ENCODE results near the gene COX6A1.

COX6A1 gene

GRCh38 chr12:120437735-120438494, at the start of gene COX6A1:
Gene COX6A1 (plus strand): TSS chr12:120438113. CDS start chr12:120438127, 14 bp downstream.
- TF ChIP-seq, protein P1, sequence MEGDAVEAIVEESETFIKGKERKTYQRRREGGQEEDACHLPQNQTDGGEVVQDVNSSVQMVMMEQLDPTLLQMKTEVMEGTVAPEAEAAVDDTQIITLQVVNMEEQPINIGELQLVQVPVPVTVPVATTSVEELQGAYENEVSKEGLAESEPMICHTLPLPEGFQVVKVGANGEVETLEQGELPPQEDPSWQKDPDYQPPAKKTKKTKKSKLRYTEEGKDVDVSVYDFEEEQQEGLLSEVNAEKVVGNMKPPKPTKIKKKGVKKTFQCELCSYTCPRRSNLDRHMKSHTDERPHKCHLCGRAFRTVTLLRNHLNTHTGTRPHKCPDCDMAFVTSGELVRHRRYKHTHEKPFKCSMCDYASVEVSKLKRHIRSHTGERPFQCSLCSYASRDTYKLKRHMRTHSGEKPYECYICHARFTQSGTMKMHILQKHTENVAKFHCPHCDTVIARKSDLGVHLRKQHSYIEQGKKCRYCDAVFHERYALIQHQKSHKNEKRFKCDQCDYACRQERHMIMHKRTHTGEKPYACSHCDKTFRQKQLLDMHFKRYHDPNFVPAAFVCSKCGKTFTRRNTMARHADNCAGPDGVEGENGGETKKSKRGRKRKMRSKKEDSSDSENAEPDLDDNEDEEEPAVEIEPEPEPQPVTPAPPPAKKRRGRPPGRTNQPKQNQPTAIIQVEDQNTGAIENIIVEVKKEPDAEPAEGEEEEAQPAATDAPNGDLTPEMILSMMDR (IDR thresholded peaks at IDR 0.05; ENCODE audit: insufficient read depth, low read depth, low read length, missing control alignments), result peak; percentile 13
- peak within 1 kb of the TSS; percentile 50 for H3K4me3 ChIP-seq (ENCODE audit: low read length)
- DNase-seq (ENCODE audit: low read depth), result peak; percentile 99

GRCh38 chr12:120388691-120389481, 49.0 kb upstream of the COX6A1 start:
- DNase-seq (ENCODE audit: low read depth), result no peak
- no peak overlapping the region for H3K4me3 ChIP-seq (ENCODE audit: low read length)
- TF ChIP-seq, protein P1 (IDR thresholded peaks at IDR 0.05; ENCODE audit: insufficient read depth, low read depth, low read length, missing control alignments), result no peak

- TF ChIP-seq, protein P1 (IDR thresholded peaks at IDR 0.05; ENCODE audit: insufficient read depth, low read depth, low read length, missing control alignments), result no peak
- no peak overlapping the region for H3K4me3 ChIP-seq (ENCODE audit: low read length)
- no peak for DNase-seq (ENCODE audit: low read depth)
Measured at GRCh38 chr12:120390540-120391120, 47.3 kb upstream of the COX6A1 start.

- H3K4me3 ChIP-seq (ENCODE audit: low read length), result no peak overlapping the region
- TF ChIP-seq, protein P1 (IDR thresholded peaks at IDR 0.05; ENCODE audit: insufficient read depth, low read depth, low read length, missing control alignments), result no peak
Measured at GRCh38 chr12:120394483-120395367, 43.2 kb upstream of the COX6A1 start.

GRCh38 chr12:120397824-120398540, 39.9 kb upstream of the COX6A1 start:
- DNase-seq (ENCODE audit: low read depth), result no peak
- no peak overlapping the region for H3K4me3 ChIP-seq (ENCODE audit: low read length)

More at GRCh38 chr12:120394483-120395367, 43.2 kb upstream of the COX6A1 start:
- peak; percentile 78 for DNase-seq (ENCODE audit: low read depth)

More at GRCh38 chr12:120397824-120398540, 39.9 kb upstream of the COX6A1 start:
- TF ChIP-seq, protein P1 (IDR thresholded peaks at IDR 0.05; ENCODE audit: insufficient read depth, low read depth, low read length, missing control alignments), result no peak

All from epithelial cell of esophagus (primary cell).